HepG2 (cell line): ENCODE results near the gene P2RX3. TPM values are rescaled to one million over a fixed set of nuclear protein-coding genes. Genes with fewer than 3 reads are reported as not detected.

Source experiments
- ATAC-seq: fragments of 200-7000 bp; cut with Tn5 transposase; 3 replicates; pipeline ENCODE4 v1.9.1; 2020; ENCODE audit warnings: mild to moderate bottlenecking, moderate library complexity
- BruUV-seq: library from RNA; stranded (reverse); fragments of 400-500 nt; replicated peaks from 2 replicates; lab custom pipeline; 2021; lab: Mats Ljungman, UMichigan
- CTCF ChIA-PET: fragments of 300-600 bp; formaldehyde crosslinking; extraction: SDS; loops from one replicate; lab custom pipeline; 2021; ENCODE audit warnings: low total read pairs, inconsistent platforms, low intra/inter-chr PET ratio; lab: Yijun Ruan, JAX
- POLR2A ChIA-PET: fragments of 350-600 bp; sonication (Branson Sonifier 250); formaldehyde crosslinking; loops from one replicate; lab custom pipeline; 2020; ENCODE audit warnings: antibody characterized with exemption, inconsistent platforms; lab: Yijun Ruan, JAX
- DNase-seq: peaks from one replicate; pipeline ENCODE4 v3.0.0-alpha.2; 2015; ENCODE audit warnings: low spot score
- FAIRE-seq: peaks from 3 replicates; lab custom pipeline; 2011; peaks lifted over from hg19 to GRCh38; lab: Jason Lieb, UNC
- H2AFZ ChIP-seq: one replicate; pipeline ENCODE4 v1.6.1; 2011; ENCODE audit warnings: low read length, inconsistent platforms
- H3K27ac ChIP-seq: fragments of 300-600 bp; 3 replicates; pipeline ENCODE4 v1.8.0; 2011; ENCODE audit warnings: mixed run types, mild to moderate bottlenecking, mixed read lengths, low read length, inconsistent platforms; ENCODE audit not compliant: insufficient read depth; ENCODE audit errors: extremely low read length
- H3K27me3 ChIP-seq, 2 experiments: fragments of 200-600 bp in 1 of 2; 2 replicates in 1 of 2; 3 replicates in 1 of 2; pipeline versions ENCODE4 v1.6.0 to v1.8.0; 2011; ENCODE audit warnings: low read length in 2 of 2, mild to moderate bottlenecking in 2 of 2, moderate library complexity in 2 of 2, inconsistent platforms in 1 of 2; ENCODE audit not compliant: insufficient read depth in 2 of 2, control insufficient read depth in 1 of 2
- H3K36me3 ChIP-seq, 2 experiments: fragments of 200-600 bp in 1 of 2; replicated peaks in 1 of 2; 2 replicates in 1 of 2; 3 replicates in 1 of 2; pipeline versions ENCODE4 v1.5.1 to v1.8.0; 2011; ENCODE audit warnings: low read length in 2 of 2, inconsistent platforms in 1 of 2; ENCODE audit not compliant: insufficient read depth in 2 of 2, control insufficient read depth in 1 of 2
- H3K4me1 ChIP-seq: 2 replicates; pipeline ENCODE4 v1.5.1; 2012; ENCODE audit warnings: low read length, inconsistent platforms; ENCODE audit not compliant: insufficient read depth
- H3K4me2 ChIP-seq: 2 replicates; pipeline ENCODE4 v1.6.0; 2011; ENCODE audit warnings: low read depth, low read length, inconsistent platforms
- H3K4me3 ChIP-seq, 3 experiments: fragments of 200-600 bp in 1 of 3; sonication (generic), shearing (Covaris generic) in 1 of 3; replicated peaks in 1 of 3; 2 replicates each; pipeline ENCODE4 v1.5.1; 2011 to 2016; ENCODE audit warnings: low read length in 3 of 3, inconsistent platforms in 2 of 3, low read depth in 2 of 3, mild to moderate bottlenecking in 2 of 3, control low read depth in 1 of 3, mixed read lengths in 1 of 3; ENCODE audit not compliant: insufficient read depth in 1 of 3
- H3K79me2 ChIP-seq: one replicate; pipeline ENCODE4 v1.6.1; 2011; ENCODE audit warnings: low read length, inconsistent platforms; ENCODE audit not compliant: insufficient read depth
- H3K9ac ChIP-seq: 2 replicates; pipeline ENCODE4 v1.6.0; 2011; ENCODE audit warnings: mild to moderate bottlenecking, low read depth, low read length, inconsistent platforms; ENCODE audit not compliant: insufficient read depth
- H3K9me3 ChIP-seq: 2 replicates; pipeline ENCODE4 v1.5.1; 2012; ENCODE audit warnings: mild to moderate bottlenecking, low read length
- H4K20me1 ChIP-seq: 2 replicates; pipeline ENCODE4 v1.6.0; 2011; ENCODE audit warnings: inconsistent platforms, mild to moderate bottlenecking, low read length, moderate library complexity; ENCODE audit not compliant: insufficient read depth
- NCOA1 ChIP-seq: sonication (generic); formaldehyde crosslinking; IDR thresholded peaks from 2 replicates; pipeline ENCODE4 v1.9.0; 2021; ENCODE audit warnings: missing genetic modification reagents
- NCOA5 ChIP-seq: sonication (generic); formaldehyde crosslinking; IDR thresholded peaks from 2 replicates; pipeline ENCODE4 v1.4.0; 2020; ENCODE audit warnings: missing genetic modification reagents
- PAXIP1 ChIP-seq: sonication (generic); formaldehyde crosslinking; conservative IDR thresholded peaks from 2 replicates; pipeline ENCODE4 v1.4.0; 2020; ENCODE audit warnings: mild to moderate bottlenecking, missing genetic modification reagents, moderate library complexity
- RFX5 ChIP-seq: IDR thresholded peaks from 2 replicates; pipeline ENCODE4 v1.6.1; 2011; ENCODE audit warnings: low read depth, low read length, improper control_type of control experiment
- ZNF256 ChIP-seq: sonication (generic); formaldehyde crosslinking; conservative IDR thresholded peaks from 2 replicates; pipeline ENCODE4 v1.4.0; 2020; ENCODE audit warnings: missing genetic modification reagents
- ZNF264 ChIP-seq: sonication (generic); formaldehyde crosslinking; IDR thresholded peaks from 2 replicates; pipeline ENCODE4 v1.4.0; 2020; ENCODE audit warnings: missing genetic modification reagents
- ZNF547 ChIP-seq: sonication (generic); formaldehyde crosslinking; IDR thresholded peaks from 2 replicates; pipeline ENCODE4 v1.5.1; 2020; ENCODE audit warnings: mild to moderate bottlenecking, missing genetic modification reagents
- WGBS: methylation state at CpG from one replicate; pipeline ENCODE4 v1.1.6; 2017; ENCODE audit warnings: low lambda C conversion rate; 5-methylcytosine and 5-hydroxymethylcytosine counted together
- in situ Hi-C: cut with HindIII; loops from 2 replicates; pipeline ENCODE4 v1.10.0; 2017; ENCODE audit warnings: low pct_unique_long_range_greater_than_20kb; ENCODE audit not compliant: extremely low pct_ligation_motif_present
- intact Hi-C: fragments of 100-400 bp; cut with micrococcal nuclease; formaldehyde crosslinking; loops from one replicate; pipeline ENCODE4 v1.10.0; 2022; ENCODE audit not compliant: unreplicated experiment
- polyA plus RNA-seq, 8 experiments: library from polyadenylated mRNA; depleted of rRNA in 3 of 8; stranded (reverse) in 7 of 8; unstranded in 1 of 8; fragments of >200 nt; fragmentation: Illumina TruSeq in 4 of 8; extraction: Trizol in 4 of 8; gene quantifications; 2 replicates each; pipeline versions ENCODE4 v1.2.1 to v1.2.3, GENCODE V29; 2011 to 2016; ENCODE audit warnings: low read depth in 4 of 8, missing spikeins in 1 of 8, mixed read lengths in 1 of 8; ENCODE audit not compliant: insufficient read depth in 1 of 8
- total RNA-seq, 5 experiments: library from RNA; depleted of rRNA; stranded (reverse); fragments of >200 nt; fragmentation: Illumina TruSeq; extraction: Trizol; gene quantifications; 2 replicates each; pipeline ENCODE4 v1.2.3, GENCODE V29; 2016; ENCODE audit warnings: low read depth in 1 of 5

P2RX3 gene
- total and polyA plus RNA-seq, 2 of the 13 experiments (the other 11 are each of a cell fraction or from before 2014, with no cell fraction given), result 0.08 TPM; not detected in 1

GRCh38 chr11:57305523-57305922 lies 32.6 kb upstream of the P2RX3 start:
- 89% methylated on average over 7 of the region's 8 CpGs for WGBS
- no peaks in the 10 kb centered on the region for H3K27me3 ChIP-seq
- H3K36me3 ChIP-seq, result peaks cover 16 to 33% of the 10 kb centered on the region in 2 experiments; a peak in 4 of 5 replicates
- BruUV-seq, result no TSS peak
- H3K4me1 ChIP-seq, result peaks cover 67% of the 10 kb centered on the region
- no peaks in the 10 kb centered on the region for H3K9me3 ChIP-seq
- in situ Hi-C loops, result no loop called here
- POLR2A ChIA-PET, result no interaction called here
- H3K27ac ChIP-seq, result no peak overlapping the region
- no peak overlapping the region for H3K4me3 ChIP-seq
- peaks cover 6% of the 10 kb centered on the region for H3K79me2 ChIP-seq
- no peaks in the 10 kb centered on the region for H4K20me1 ChIP-seq
- no peak for TF ChIP-seq RFX5
- no peak for TF ChIP-seq NCOA5
- TF ChIP-seq ZNF264 (CRISPR knock-in tag), result no peak
- no peak for TF ChIP-seq ZNF256
- TF ChIP-seq ZNF547 (CRISPR knock-in tag), result no peak
- TF ChIP-seq NCOA1 (CRISPR knock-in tag), result no peak
- no peak for TF ChIP-seq PAXIP1 (CRISPR knock-in tag)
- TF ChIP-seq, all 625 proteins: peak for 0
- intact Hi-C loops, result no loop called here
- no peak for ATAC-seq
- FAIRE-seq, result no peak
- CTCF ChIA-PET, result no interaction called here
- Histone ChIP-seq H3K4me2 (no peak overlapping the region; the same call in 1 of the 2 replicates), H2AFZ (no peak overlapping the region), H3K9ac (no peak overlapping the region)
- no peak for DNase-seq
